Stomach (tissue), 9 donors: ENCODE measurements around the gene NIPAL3. TPM values are rescaled to one million over a fixed set of nuclear protein-coding genes. Genes with fewer than 3 reads are reported as not detected.

ENCODE experiments used
- DNase-seq, 2 donors: peaks; one replicate each; pipeline versions ENCODE4 v3.0.0 to v3.0.0-alpha.2; 2013 to 2019
- H3K27ac ChIP-seq, 5 donors: fragments of 200-600 bp in 4 of 5; sonication (generic) in 4 of 5; one replicate each; pipeline ENCODE4 v1.5.1; 2013 to 2019; ENCODE audit warnings: mild to moderate bottlenecking in 1 of 5, moderate library complexity in 1 of 5
- H3K27me3 ChIP-seq, 3 donors: fragments of 200-600 bp; sonication (generic); one replicate each; pipeline ENCODE4 v1.5.1; 2017 to 2019; ENCODE audit warnings: mixed run types in 1 of 3
- H3K36me3 ChIP-seq, 4 donors: fragments of 200-600 bp; sonication (generic); 1 replicate in 3 of 4; 2 replicates in 1 of 4; pipeline ENCODE4 v1.5.1; 2016 to 2019
- H3K4me1 ChIP-seq, 4 donors: fragments of 200-600 bp; sonication (generic); one replicate each; pipeline ENCODE4 v1.5.1; 2016 to 2019
- H3K4me3 ChIP-seq, 4 donors: fragments of 200-600 bp; sonication (generic) in 3 of 4; one replicate each; pipeline ENCODE4 v1.5.1; 2016 to 2019; ENCODE audit warnings: mild to moderate bottlenecking in 1 of 4
- H3K9me3 ChIP-seq, 4 donors: fragments of 200-600 bp; sonication (generic); one replicate each; pipeline ENCODE4 v1.5.1; 2016 to 2019
- CTCF ChIP-seq, 7 experiments: fragments of 450-650 bp in 4 of 7; fragments of 200-600 bp in 3 of 7; sonication (generic) in 3 of 7; IDR thresholded peaks; one replicate each; pipeline ENCODE4 v1.5.1; 2016 to 2019; ENCODE audit warnings: antibody characterized with exemption in 7 of 7, control low read depth in 2 of 7, mild to moderate bottlenecking in 1 of 7
- EP300 ChIP-seq: sonication (generic); formaldehyde crosslinking; IDR thresholded peaks from one replicate; pipeline ENCODE4 v1.6.1; 2017; ENCODE audit warnings: antibody characterized with exemption
- POLR2A ChIP-seq, 4 donors: fragments of 450-650 bp; IDR thresholded peaks; one replicate each; pipeline ENCODE4 v1.6.1; 2016; ENCODE audit warnings: antibody characterized with exemption in 4 of 4, control low read depth in 2 of 4, mild to moderate bottlenecking in 1 of 4, moderate library complexity in 1 of 4
- POLR2AphosphoS5 ChIP-seq, 3 donors: sonication (generic); formaldehyde crosslinking; IDR thresholded peaks; one replicate each; pipeline ENCODE4 v1.6.1; 2016; ENCODE audit warnings: antibody characterized with exemption in 3 of 3
- WGBS, 5 donors: extraction: QIAGEN DNeasy Blood & Tissue Kit in 3 of 5; methylation state at CpG; one replicate each; pipeline versions ENCODE4 v1.1.5 to v1.1.7; 2013 to 2018; 5-methylcytosine and 5-hydroxymethylcytosine counted together
- intact Hi-C: fragments of 100-400 bp; cut with DNase I; formaldehyde crosslinking; loops from one replicate; pipeline ENCODE4 v1.15.1; 2023; ENCODE audit warnings: low total_unique reads
- polyA plus RNA-seq, 3 donors: library from polyadenylated mRNA; stranded (reverse); fragments of 200-250 nt; gene quantifications; one replicate each; pipeline ENCODE4 v1.2.3, GENCODE V29; 2013
- total RNA-seq, 5 donors: library from RNA; depleted of rRNA; stranded (reverse); fragments of >200 nt; gene quantifications; one replicate each; pipeline versions ENCODE4 v1.1.0 to v1.2.3, GENCODE V29; 2014 to 2016
- donor health status: healthy with polysubstance abuse.
- donor health status: Bipolar disorder and iron deficiency.
- donor health status: healthy.

The NIPAL3 gene
- total and polyA plus RNA-seq, 8 donors = 3.2 to 122 (median 19.1) TPM

DNA sequence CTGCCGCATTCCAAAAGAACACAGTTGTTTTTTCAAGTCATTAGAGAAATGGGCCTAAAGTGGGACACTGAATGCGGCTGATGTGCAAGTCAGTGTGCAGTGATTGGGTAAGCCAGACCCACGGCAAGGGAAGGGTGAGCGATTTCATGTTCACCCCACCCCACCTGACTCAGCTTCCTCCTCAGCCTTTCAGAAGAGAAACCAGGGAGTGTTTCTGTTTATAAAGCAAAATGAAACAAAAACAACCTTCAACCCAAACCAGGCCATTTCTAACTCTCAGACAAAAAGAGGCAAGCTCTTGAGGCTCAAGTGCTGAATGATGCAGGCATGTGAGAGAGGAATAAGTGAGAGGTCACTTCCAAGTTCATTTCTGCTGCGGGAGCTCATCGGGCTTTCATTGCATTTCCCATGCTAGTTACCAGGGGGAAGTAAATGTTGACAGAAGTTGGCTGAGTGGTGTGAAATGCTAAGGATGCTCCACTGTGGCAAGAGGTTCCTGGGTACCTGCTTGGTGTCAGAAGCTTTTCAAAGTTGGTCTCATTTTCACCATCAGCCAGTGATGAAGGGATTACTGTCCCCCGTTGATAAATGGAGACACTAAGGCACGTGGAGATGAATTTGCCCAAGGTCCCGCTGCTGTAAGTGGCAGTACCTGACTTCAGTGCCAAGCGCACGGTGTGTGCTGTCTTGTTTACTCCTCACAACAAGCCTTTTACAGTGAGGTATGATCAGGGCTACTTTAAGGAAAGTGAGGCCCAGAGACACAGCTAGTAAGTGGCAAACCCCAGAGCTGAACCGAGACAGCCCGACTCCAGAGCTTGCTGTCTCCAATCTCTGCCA is 31.1 kb upstream of the NIPAL3 start:
- WGBS, 5 donors = 76 to 82% (median 81%) methylated on average over 13 of the region's 13 CpGs
- DNase-seq = peak; percentile 48 to 56
- TF ChIP-seq POLR2AphosphoS5 (IDR thresholded peaks at IDR 0.05) (peak in 1 of 3 donors; percentile 14), POLR2A (IDR thresholded peaks at IDR 0.05) (no peak)
- Histone ChIP-seq H3K9me3 (no peaks in the 10 kb centered on the region), H3K4me1 (peaks cover 6 to 50% (median 21%) of the 10 kb centered on the region in 4 donors), H3K36me3 (peaks cover 0 to 20% (median 12%) of the 10 kb centered on the region in 4 donors), H3K27me3 (no peaks in the 10 kb centered on the region), H3K27ac (peak overlapping the region in 2 of 5 donors; percentile 44 to 66), H3K4me3 (no peak overlapping the region)
- intact Hi-C loops = loop anchor here (5.0 kb wide), 1 partner anchor 182 kb away; no protein-coding TSS in a partner anchor

DNA sequence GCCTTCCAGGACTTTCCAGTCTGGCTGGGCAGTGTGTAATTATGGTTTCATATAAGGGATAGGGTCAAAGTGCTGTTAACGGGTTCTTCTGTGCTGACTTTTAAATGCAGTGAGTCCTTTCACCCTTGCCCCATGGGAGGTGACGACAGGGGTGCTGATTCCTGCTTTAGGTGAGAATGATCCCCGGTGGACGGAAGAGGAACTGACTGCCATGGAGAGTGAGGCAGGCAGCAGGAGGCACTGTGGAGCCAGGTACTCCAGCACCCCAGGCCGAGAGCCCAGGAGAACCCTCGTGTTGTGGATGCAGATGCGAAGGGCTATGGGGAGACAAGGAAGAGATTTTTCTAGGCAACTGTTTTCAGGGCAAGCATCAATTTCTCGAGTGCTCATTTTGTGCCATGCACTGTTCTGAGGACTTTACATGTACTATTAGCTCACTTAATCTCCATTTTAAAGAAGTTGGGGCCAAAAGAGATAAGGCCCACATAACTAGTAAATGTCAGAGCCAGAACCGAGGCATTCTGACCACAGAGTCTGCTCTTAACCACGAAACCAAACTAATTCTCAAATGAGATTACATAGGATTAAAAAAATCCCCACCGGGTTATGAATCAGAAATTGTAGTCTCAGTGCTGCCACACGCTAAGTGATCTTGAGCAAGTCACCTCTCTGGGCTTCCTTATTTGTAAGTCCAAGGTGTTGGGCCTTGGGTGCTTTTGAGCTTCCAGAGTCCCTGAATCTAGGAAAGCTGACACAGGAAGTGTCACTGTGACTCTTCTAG is 30.3 kb upstream of the NIPAL3 start:
- H3K27me3 ChIP-seq = no peaks in the 10 kb centered on the region
- intact Hi-C loops = loop anchor here (5.0 kb wide), 1 partner anchor 183 kb away; no protein-coding TSS in a partner anchor
- H3K4me1 ChIP-seq = peaks cover 4 to 55% (median 24%) of the 10 kb centered on the region in 4 donors
- H3K27ac ChIP-seq = peak overlapping the region in 2 of 5 donors; percentile 44 to 66
- 73 to 81% (median 77%) methylated on average over 12 of the region's 12 CpGs for WGBS, 5 donors
- TF ChIP-seq EP300 (no peak), POLR2AphosphoS5 (IDR thresholded peaks at IDR 0.05) (no peak), POLR2A (IDR thresholded peaks at IDR 0.05) (no peak), CTCF (IDR thresholded peaks at IDR 0.05) (no peak)
- peaks cover 0 to 17% (median 9%) of the 10 kb centered on the region in 4 donors for H3K36me3 ChIP-seq
- no peak for DNase-seq
- H3K9me3 ChIP-seq = no peaks in the 10 kb centered on the region
- H3K4me3 ChIP-seq = no peak overlapping the region

DNA sequence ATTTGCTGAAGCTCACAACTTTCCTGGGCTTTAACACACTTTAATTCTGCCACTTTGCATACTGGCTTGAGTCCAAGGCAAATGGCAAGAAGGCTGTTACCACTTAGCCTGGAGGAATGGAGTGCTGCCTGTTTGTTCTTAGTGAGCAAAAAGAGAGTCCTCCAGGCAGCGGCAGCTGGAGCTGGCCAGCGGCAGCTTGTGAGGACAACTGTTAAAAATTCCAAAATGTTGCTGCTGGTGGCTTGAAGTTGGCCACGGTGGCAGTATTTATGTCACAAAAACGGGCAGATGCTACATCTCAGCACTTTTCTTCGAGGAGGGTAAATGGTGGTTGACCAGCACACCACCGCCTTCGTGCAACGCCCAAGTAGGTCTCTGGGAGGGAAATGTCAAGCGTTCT is 29.4 kb upstream of the NIPAL3 start:
- Histone ChIP-seq H3K27ac (no peak overlapping the region), H3K9me3 (no peaks in the 10 kb centered on the region), H3K36me3 (peaks cover 0 to 17% (median 9%) of the 10 kb centered on the region in 4 donors), H3K4me3 (no peak overlapping the region), H3K27me3 (no peaks in the 10 kb centered on the region), H3K4me1 (peaks cover 0 to 53% (median 25%) of the 10 kb centered on the region in 4 donors)
- intact Hi-C loops = loop anchor here (5.0 kb wide), 1 partner anchor 184 kb away; no protein-coding TSS in a partner anchor
- no peak for TF ChIP-seq POLR2A (IDR thresholded peaks at IDR 0.05)
- WGBS, 5 donors = 66 to 78% (median 67%) methylated on average over 9 of the region's 9 CpGs
- no peak for DNase-seq

DNA sequence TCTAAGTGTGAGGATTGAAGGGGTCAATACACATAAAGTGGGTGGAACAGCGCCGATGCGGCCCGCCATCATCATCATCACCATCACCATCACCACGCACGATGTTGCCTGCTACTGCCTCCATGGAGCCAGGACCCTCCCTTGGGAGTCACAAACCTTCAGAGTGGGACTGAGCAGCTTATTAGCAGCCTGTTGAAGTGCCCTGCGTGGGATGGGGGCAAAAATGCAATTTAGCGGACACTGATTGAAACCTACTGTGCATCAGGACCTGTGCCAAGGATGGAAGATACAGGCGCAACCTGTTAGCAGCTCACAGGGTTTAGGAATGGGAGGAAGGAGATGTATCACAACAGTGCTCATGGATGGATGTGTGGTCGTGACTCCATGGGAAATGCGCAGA is 28.7 kb upstream of the NIPAL3 start:
- Histone ChIP-seq H3K27ac (no peak overlapping the region), H3K36me3 (peaks cover 0 to 14% (median 9%) of the 10 kb centered on the region in 4 donors), H3K9me3 (no peaks in the 10 kb centered on the region), H3K4me1 (peaks cover 0 to 57% (median 29%) of the 10 kb centered on the region in 4 donors), H3K4me3 (no peak overlapping the region), H3K27me3 (no peaks in the 10 kb centered on the region)
- DNase-seq = no peak
- WGBS, 5 donors = 89 to 96% (median 94%) methylated on average over 11 of the region's 11 CpGs
- TF ChIP-seq POLR2A (IDR thresholded peaks at IDR 0.05) (no peak), POLR2AphosphoS5 (IDR thresholded peaks at IDR 0.05) (no peak), EP300 (no peak), CTCF (IDR thresholded peaks at IDR 0.05) (no peak)
- intact Hi-C loops = loop anchor here (5.0 kb wide), 1 partner anchor 185 kb away; no protein-coding TSS in a partner anchor

- WGBS, 5 donors = 52 to 70% (median 61%) methylated on average over 1 of the region's 1 CpG
- DNase-seq = no peak
- intact Hi-C loops = loop anchor here (5.0 kb wide), 1 partner anchor 185 kb away; no protein-coding TSS in a partner anchor
These were observed 27.9 kb upstream of the NIPAL3 start for GRCh38 chr1:24387636-24388175.

More at GRCh38 chr1:24387636-24388175, 27.9 kb upstream of the NIPAL3 start:
- no peaks in the 10 kb centered on the region for H3K9me3 ChIP-seq
- no peak for TF ChIP-seq POLR2A (IDR thresholded peaks at IDR 0.05)
- TF ChIP-seq EP300 = no peak
- no peak for TF ChIP-seq POLR2AphosphoS5 (IDR thresholded peaks at IDR 0.05)
- TF ChIP-seq CTCF (IDR thresholded peaks at IDR 0.05) = no peak
- no peak overlapping the region for H3K27ac ChIP-seq
- peaks cover 0 to 65% (median 32%) of the 10 kb centered on the region in 4 donors for H3K4me1 ChIP-seq
- H3K27me3 ChIP-seq = no peaks in the 10 kb centered on the region
- peaks cover 0 to 10% (median 3%) of the 10 kb centered on the region in 4 donors for H3K36me3 ChIP-seq
- no peak overlapping the region for H3K4me3 ChIP-seq
